T-helper 1 cell (primary cell): ENCODE data around the gene ULBP1.
"Not testable (repeated sequence)": the region's sequence is repeated elsewhere in the genome, so short reads cannot be mapped to it uniquely, and the experiment has no call there.

Experiments
- DNase-seq, 5 donors: peaks; one replicate each; pipeline ENCODE4 v3.0.0-alpha.2; 2012 to 2020
- total RNA-seq, 4 donors: gene quantifications; one replicate each; lab custom pipeline; 2026; lab: John Stamatoyannopoulos, UW

ULBP1 gene
- total RNA-seq = 0 to 1.2 (median 0.25) reads per million in 4 donors

- peak; percentile 49 to 90 (median 59) for DNase-seq
These were observed at the start of gene ULBP1 for GRCh38 chr6:149963462-149964307. Gene ULBP1 (plus strand): TSS chr6:149963943. CDS start chr6:149964050, 107 bp downstream.

- DNase-seq = no peak
These were observed 47.5 kb upstream of the ULBP1 start for GRCh38 chr6:149915970-149916865.

- no peak for DNase-seq
These were observed 46.1 kb upstream of the ULBP1 start for GRCh38 chr6:149917679-149918078.

GRCh38 chr6:149918151-149918905 lies 45.4 kb upstream of the ULBP1 start:
- DNase-seq = no peak

- DNase-seq = not testable (repeated sequence)
These were observed 44.5 kb upstream of the ULBP1 start for GRCh38 chr6:149919126-149919833.

GRCh38 chr6:149919834-149920225 lies 43.9 kb upstream of the ULBP1 start:
- DNase-seq = no peak

GRCh38 chr6:149921361-149921760 lies 42.4 kb upstream of the ULBP1 start:
- no peak for DNase-seq

- DNase-seq = not testable (repeated sequence)
These were observed 41.7 kb upstream of the ULBP1 start for GRCh38 chr6:149922091-149922490.

- peak; percentile 57 to 83 (median 72) for DNase-seq
These were observed 41.0 kb upstream of the ULBP1 start, which contains the start of gene RAET1G for GRCh38 chr6:149922642-149923326. Gene RAET1G (minus strand): TSS chr6:149923121. CDS start chr6:149923010, 111 bp downstream.

GRCh38 chr6:149923327-149923986 lies 40.3 kb upstream of the ULBP1 start:
- DNase-seq = no peak

GRCh38 chr6:149924206-149924932 lies 39.4 kb upstream of the ULBP1 start:
- no peak for DNase-seq

GRCh38 chr6:149924933-149925252 lies 38.9 kb upstream of the ULBP1 start:
- DNase-seq = no peak

- DNase-seq = no peak
These were observed 38.3 kb upstream of the ULBP1 start for GRCh38 chr6:149925253-149925973.

GRCh38 chr6:149925974-149926777 lies 37.6 kb upstream of the ULBP1 start:
- peak; percentile 32 to 74 (median 57) for DNase-seq

- DNase-seq = not testable (repeated sequence)
These were observed 36.7 kb upstream of the ULBP1 start for GRCh38 chr6:149927025-149927424.

GRCh38 chr6:149929422-149929821 lies 34.3 kb upstream of the ULBP1 start:
- no peak for DNase-seq

- DNase-seq = no peak
These were observed 32.2 kb upstream of the ULBP1 start for GRCh38 chr6:149931501-149931900.

- no peak for DNase-seq
These were observed 30.7 kb upstream of the ULBP1 start for GRCh38 chr6:149933036-149933435.

- DNase-seq = no peak
These were observed 30.3 kb upstream of the ULBP1 start for GRCh38 chr6:149933461-149933860.
